Activated naive CD4-positive, alpha-beta T cell treated with anti-CD3 and anti-CD28 coated beads, Interleukin-2, amount 10 ng/mL, durations not matched to agents 5 hours and 36 hours (primary cell): ENCODE data around the gene ZNF527. TPM values are rescaled to one million over a fixed set of nuclear protein-coding genes. Genes with fewer than 3 reads are reported as not detected.

Source experiments
- total RNA-seq, 2 experiments: library from RNA; stranded (reverse); gene quantifications; one replicate each; pipeline ENCODE4 v1.2.3, GENCODE V29; 2021

Gene ZNF527
- 1 to 10 TPM; 7.5 to 8.1 TPM for total RNA-seq

DNA sequence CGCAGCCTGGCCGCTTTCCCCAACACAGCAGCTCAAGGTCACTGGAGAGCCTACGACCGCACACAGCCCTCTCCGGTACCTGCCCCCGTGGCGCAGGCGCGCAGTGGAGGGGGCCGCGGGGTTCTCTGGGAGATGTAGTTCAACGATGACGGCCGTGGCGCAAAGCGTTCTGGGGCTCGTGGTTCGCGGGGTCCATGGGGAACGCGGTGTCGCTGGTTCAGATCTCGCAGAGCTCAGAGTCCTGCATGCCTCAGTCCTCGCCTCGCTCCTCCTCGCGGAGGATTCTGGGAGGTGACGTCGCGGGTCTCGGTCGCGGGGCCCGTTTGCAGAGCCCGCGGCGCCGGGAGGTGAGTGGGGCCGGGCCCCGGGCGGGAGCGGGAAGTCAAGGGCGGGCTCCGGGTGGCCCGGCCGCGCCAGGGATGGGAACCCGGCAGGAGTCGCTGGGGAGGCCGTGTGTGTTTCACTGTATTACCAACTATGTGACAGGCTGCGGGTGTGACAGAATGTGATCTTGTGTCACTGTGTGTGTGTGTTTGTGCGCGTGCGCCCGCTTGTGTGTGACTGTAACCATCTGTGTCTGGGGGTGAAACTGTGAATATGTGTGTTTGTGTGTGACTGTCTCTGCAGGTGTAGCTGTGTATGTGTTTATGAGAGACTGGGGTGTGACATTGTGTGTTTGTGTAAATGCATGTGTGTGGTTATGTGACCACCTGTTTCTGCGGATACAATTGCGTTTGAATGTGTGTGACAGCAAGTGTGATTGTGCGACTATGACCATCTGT is at the start of gene ZNF527:
TSS of gene ZNF527 (plus strand) at position 220 of the 782 bp plus-strand sequence. CDS start 3,100 bp downstream, outside the sequence.

Other genes with a start within 250 kb of the ZNF527 start
- gene ZNF585A, start 198.4 kb upstream of the ZNF527 start, total RNA-seq = 10 to 100 TPM; 13.5 to 16.4 TPM
- gene ZNF585B, start 160.6 kb upstream of the ZNF527 start, total RNA-seq = 10 to 100 TPM; 12.0 to 13.0 TPM
- 10 to 100 TPM; 13.6 to 14.0 TPM for gene ZNF383, start 152.9 kb upstream of the ZNF527 start, total RNA-seq
- gene ZNF569, start 96.3 kb downstream of the ZNF527 start, total RNA-seq = 1 to 10 TPM; 7.3 to 8.2 TPM
- 1 to 10 TPM; 7.1 to 7.8 TPM for gene ZNF570, start 98.3 kb downstream of the ZNF527 start, total RNA-seq
- gene ZNF793, start 135.8 kb downstream of the ZNF527 start, total RNA-seq = 1 to 10 TPM; 3.9 to 4.9 TPM
- 1 to 10 TPM; 2.9 to 4.5 TPM for gene ZNF571, start 223.7 kb downstream of the ZNF527 start, total RNA-seq
- gene ZNF540, start 223.8 kb downstream of the ZNF527 start, total RNA-seq = 1 to 10 TPM; 3.2 to 3.7 TPM